Measurements from ENCODE around the gene SEMA3C. TPM values are rescaled to one million over a fixed set of nuclear protein-coding genes. Genes with fewer than 3 reads are reported as not detected.

SEMA3C gene
- total RNA-seq, 6 experiments from 2014 or later = 52.4 to 74.6 (median 61.4) TPM

DNA sequence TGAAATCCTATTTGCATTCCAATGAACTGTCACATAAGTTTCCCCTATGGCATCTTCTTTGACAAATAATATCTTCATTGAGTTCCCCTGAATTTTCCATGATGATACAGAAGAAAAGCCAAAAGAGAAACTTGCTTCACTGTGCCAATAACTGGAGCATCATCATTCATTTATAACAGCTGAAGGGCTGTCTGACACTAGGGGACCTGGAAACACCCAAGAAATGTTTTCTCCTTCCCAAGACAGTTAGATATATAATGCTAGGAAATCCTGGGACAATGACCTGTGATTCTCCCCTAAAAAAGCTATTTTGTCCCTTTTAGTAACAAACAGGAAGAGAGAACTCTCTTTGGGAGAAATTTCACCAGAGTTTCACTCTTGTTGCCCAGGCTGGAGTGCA, 133.6 kb downstream of the SEMA3C start:
- peaks cover 28% of the 10 kb centered on the region for H3K36me3 Mint-ChIP-seq (ENCODE audit: low read depth)
- TF ChIP-seq, protein P1, sequence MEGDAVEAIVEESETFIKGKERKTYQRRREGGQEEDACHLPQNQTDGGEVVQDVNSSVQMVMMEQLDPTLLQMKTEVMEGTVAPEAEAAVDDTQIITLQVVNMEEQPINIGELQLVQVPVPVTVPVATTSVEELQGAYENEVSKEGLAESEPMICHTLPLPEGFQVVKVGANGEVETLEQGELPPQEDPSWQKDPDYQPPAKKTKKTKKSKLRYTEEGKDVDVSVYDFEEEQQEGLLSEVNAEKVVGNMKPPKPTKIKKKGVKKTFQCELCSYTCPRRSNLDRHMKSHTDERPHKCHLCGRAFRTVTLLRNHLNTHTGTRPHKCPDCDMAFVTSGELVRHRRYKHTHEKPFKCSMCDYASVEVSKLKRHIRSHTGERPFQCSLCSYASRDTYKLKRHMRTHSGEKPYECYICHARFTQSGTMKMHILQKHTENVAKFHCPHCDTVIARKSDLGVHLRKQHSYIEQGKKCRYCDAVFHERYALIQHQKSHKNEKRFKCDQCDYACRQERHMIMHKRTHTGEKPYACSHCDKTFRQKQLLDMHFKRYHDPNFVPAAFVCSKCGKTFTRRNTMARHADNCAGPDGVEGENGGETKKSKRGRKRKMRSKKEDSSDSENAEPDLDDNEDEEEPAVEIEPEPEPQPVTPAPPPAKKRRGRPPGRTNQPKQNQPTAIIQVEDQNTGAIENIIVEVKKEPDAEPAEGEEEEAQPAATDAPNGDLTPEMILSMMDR (IDR thresholded peaks at IDR 0.05) = no peak
- H3K9me3 Mint-ChIP-seq = no peaks in the 10 kb centered on the region
- H3K4me1 Mint-ChIP-seq (ENCODE audit: low read depth) = peaks cover 63% of the 10 kb centered on the region
- DNase-seq = no peak
- no peak overlapping the region for H3K4me3 Mint-ChIP-seq
- no peaks in the 10 kb centered on the region for H3K27me3 Mint-ChIP-seq (ENCODE audit: insufficient read depth)
- no peak overlapping the region for H3K27ac Mint-ChIP-seq

DNA sequence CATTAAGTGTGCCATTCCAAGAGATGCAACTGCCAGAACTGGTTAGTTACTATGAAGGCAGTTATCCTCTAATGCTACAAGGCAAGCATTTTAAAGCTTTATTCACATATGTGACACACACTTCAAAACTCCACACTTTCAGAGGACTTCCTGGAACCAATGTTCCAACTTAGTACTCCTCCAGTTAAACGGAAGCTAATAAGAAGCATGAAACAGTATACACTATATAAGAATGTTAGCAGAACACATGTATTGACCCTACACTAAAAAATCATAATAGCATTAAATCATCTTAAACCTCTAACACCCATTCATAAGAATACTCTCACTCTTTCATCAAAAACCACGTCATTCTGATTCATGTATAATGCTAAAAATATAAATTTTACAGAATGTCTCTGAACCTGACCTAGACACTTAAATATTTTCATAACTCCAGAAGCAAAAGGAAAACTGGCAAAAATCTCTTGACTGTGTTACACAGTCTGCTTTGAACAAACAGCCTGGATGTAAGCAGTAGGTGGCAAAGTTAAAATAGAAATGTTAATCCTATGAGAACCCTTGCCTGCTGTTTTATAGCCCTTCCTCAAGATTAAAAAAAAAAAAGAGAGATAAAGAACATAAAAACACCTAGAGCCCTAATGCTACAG, 135.0 kb downstream of the SEMA3C start:
- peak; percentile 41 for DNase-seq
- Mint-ChIP-seq H3K27ac (peak overlapping the region; percentile 86), H3K9me3 (no peaks in the 10 kb centered on the region), H3K36me3 (ENCODE audit: low read depth) (peaks cover 37% of the 10 kb centered on the region), H3K4me3 (peak overlapping the region; percentile 68), H3K4me1 (ENCODE audit: low read depth) (peaks cover 78% of the 10 kb centered on the region), H3K27me3 (ENCODE audit: insufficient read depth) (no peaks in the 10 kb centered on the region)
- TF ChIP-seq, protein P1 (IDR thresholded peaks at IDR 0.05) = no peak

DNA sequence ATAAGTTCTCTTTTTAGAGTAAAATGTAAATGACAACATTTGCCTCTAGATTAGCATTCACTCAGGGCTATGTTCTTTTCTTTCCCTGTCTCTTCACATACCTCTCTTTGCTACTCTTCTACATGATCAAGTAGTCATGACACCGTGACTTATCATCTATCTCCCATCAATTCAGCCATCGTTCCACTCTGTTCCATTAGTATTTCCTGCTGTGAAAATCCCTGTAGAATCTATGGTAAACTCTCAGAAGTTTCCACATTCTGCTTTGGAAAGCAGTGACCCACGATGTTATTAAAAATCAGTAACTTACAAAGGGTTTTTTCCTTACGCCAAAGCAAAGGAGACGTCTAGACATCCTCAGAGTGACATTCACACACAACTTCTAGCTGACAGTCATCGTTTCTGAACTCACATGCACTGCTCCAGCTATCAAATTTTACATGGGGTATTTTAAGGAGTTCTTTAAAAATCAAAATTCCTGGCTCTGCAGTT, 135.6 kb downstream of the SEMA3C start:
- peak overlapping the region; percentile 68 for H3K4me3 Mint-ChIP-seq
- H3K4me1 Mint-ChIP-seq (ENCODE audit: low read depth) = peaks cover 82% of the 10 kb centered on the region
- no peaks in the 10 kb centered on the region for H3K9me3 Mint-ChIP-seq
- peaks cover 42% of the 10 kb centered on the region for H3K36me3 Mint-ChIP-seq (ENCODE audit: low read depth)
- no peak for DNase-seq
- no peaks in the 10 kb centered on the region for H3K27me3 Mint-ChIP-seq (ENCODE audit: insufficient read depth)
- peak overlapping the region; percentile 86 for H3K27ac Mint-ChIP-seq
- TF ChIP-seq, protein P1 (IDR thresholded peaks at IDR 0.05) = no peak

DNA sequence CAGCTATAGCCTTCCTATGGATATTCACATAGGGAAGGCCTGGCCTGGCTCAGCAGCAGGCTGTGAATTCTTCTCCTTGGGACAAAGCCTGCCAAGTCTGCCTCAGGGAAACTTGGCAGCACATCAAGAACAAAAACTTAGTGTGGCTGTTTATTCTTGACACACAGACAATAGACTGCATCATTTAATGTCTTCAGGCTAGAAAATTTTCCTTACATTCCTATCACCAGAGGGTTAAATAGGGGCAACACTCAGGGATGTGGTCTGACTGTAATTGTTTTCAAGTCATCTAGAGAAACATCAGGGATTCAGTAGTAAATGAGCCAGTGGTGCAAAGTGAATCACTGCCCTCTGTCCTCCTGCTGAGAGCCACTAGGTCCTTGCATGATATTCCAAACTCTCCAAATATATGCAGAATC, 137.3 kb downstream of the SEMA3C start:
- H3K4me3 Mint-ChIP-seq = peak overlapping the region; percentile 14
- H3K4me1 Mint-ChIP-seq (ENCODE audit: low read depth) = peaks cover 78% of the 10 kb centered on the region
- H3K27me3 Mint-ChIP-seq (ENCODE audit: insufficient read depth) = no peaks in the 10 kb centered on the region
- TF ChIP-seq, protein P1 (IDR thresholded peaks at IDR 0.05) = peak; percentile 53
- H3K27ac Mint-ChIP-seq = peak overlapping the region; percentile 32
- no peaks in the 10 kb centered on the region for H3K9me3 Mint-ChIP-seq
- peak; percentile 94 for DNase-seq
- H3K36me3 Mint-ChIP-seq (ENCODE audit: low read depth) = peaks cover 33% of the 10 kb centered on the region

DNA sequence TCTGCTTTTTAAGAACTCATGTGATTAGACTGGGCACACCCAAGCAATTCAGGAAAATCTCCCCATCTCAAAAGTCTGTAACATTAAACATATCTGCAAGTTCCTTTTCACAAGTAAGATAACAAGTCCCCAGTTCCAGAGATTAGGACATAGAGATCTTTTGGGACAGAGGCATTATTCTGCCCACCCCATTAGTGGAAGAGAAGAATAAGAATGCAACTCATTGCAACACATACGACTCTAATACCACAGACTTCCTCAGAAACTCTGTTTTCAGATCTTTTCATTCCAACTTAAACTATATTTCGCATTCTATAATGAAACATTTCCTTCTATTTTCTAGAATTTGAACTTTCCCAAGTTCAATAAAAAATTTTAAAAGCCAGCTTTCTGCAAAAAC, 137.7 kb downstream of the SEMA3C start:
- Mint-ChIP-seq H3K27ac (peak overlapping the region; percentile 57), H3K36me3 (ENCODE audit: low read depth) (peaks cover 29% of the 10 kb centered on the region), H3K9me3 (no peaks in the 10 kb centered on the region), H3K4me1 (ENCODE audit: low read depth) (peaks cover 77% of the 10 kb centered on the region), H3K4me3 (peak overlapping the region; percentile 14), H3K27me3 (ENCODE audit: insufficient read depth) (no peaks in the 10 kb centered on the region)
- DNase-seq = no peak
- TF ChIP-seq, protein P1 (IDR thresholded peaks at IDR 0.05) = no peak

Measured in HFFc6 (cell line).